AG09319 (cell line): Measurements from ENCODE around the gene TEX13C.

Experiments used
- DNase-seq: peaks from one replicate; pipeline ENCODE4 v3.0.0-alpha.2; 2010; ENCODE audit warnings: low read depth; ENCODE audit errors: extremely low read depth
- TF ChIP-seq, protein P1 (sequence below): IDR thresholded peaks from 2 replicates; pipeline ENCODE4 v1.5.1; 2011; ENCODE audit warnings: low read depth, mild to moderate bottlenecking, inconsistent platforms, low read length, moderate library complexity

TEX13C gene

DNA sequence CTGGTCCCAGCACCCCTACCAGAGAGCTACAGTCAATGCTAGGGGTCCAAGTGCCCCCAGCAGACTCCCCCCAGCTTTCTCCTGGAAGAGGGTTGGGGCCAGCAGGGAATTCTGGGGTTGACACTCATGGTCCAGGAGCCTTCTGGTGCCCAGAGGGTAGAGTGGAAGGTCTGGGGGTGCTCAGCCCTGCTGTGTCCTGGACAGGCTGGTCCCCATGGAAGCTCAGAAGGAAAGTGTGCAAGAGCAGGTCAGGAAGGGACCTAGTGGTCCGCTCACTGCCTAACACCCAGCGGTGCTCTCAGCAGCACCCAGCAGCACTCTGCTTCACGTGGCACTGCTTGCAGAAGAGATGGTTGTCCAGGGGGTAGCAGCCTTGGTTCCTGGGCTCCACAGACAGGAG lies 6.9 kb downstream of the TEX13C start:
- DNase-seq, result no peak
- TF ChIP-seq, protein P1, sequence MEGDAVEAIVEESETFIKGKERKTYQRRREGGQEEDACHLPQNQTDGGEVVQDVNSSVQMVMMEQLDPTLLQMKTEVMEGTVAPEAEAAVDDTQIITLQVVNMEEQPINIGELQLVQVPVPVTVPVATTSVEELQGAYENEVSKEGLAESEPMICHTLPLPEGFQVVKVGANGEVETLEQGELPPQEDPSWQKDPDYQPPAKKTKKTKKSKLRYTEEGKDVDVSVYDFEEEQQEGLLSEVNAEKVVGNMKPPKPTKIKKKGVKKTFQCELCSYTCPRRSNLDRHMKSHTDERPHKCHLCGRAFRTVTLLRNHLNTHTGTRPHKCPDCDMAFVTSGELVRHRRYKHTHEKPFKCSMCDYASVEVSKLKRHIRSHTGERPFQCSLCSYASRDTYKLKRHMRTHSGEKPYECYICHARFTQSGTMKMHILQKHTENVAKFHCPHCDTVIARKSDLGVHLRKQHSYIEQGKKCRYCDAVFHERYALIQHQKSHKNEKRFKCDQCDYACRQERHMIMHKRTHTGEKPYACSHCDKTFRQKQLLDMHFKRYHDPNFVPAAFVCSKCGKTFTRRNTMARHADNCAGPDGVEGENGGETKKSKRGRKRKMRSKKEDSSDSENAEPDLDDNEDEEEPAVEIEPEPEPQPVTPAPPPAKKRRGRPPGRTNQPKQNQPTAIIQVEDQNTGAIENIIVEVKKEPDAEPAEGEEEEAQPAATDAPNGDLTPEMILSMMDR, result no peak

DNA sequence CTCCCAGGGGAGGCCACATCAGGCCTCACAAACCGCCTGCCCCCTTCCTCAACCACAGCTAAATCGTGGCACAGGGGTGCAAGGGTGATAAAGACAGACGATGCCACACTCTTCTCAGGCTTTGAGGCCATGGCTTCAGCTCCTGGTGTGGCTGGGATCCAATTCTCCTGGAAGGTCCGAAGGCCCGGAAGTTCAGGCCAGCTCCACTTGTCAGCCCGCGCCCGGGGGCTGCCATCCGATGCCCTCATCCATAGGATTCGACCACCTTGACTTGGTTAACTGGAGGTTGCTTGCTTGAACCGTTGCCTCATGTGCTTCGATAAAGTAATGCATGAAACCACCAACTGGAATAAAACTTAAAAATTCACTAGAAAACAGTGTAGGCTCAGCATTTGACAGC lies 8.2 kb downstream of the TEX13C start:
- TF ChIP-seq, protein P1, result no peak
- no peak for DNase-seq

DNA sequence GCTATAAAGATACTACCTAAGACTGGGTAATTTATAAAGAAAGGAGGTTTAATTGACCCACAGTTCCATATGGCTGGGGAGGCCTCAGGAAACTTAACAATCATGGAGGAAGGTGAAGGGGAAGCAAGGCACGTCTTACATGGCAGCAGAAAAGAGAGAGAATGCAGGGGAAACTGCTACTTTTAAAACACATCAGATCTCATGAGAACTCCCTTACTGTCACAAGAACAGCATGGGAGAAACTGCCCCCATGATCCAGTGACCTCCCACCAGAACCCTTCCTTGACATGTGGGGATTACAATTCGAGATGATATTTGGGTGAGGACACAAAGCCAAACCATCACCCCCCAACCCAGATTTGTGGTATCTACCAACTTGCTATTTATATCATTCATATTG lies 13.9 kb downstream of the TEX13C start:
- no peak for DNase-seq
- TF ChIP-seq, protein P1, result no peak

DNA sequence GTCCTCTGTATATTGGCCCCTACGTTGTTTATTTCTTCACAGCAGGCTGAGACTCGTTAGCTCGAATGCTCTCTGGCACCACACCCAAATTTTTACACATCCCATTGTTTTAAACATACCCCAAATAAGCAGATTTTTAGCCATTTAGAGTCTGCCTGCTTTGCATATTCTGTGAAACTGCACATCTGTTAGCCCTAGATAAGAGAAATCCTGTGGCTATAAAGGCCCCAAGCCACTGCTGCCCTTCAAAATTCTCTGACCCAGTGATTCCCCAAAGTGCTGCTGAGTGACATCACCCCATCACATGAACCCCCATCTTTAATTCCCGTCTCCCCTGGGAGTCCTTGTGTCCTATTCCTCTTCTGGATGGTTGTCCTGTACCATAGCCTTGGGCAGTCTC lies 20.8 kb downstream of the TEX13C start:
- TF ChIP-seq, protein P1, result no peak
- no peak for DNase-seq

DNA sequence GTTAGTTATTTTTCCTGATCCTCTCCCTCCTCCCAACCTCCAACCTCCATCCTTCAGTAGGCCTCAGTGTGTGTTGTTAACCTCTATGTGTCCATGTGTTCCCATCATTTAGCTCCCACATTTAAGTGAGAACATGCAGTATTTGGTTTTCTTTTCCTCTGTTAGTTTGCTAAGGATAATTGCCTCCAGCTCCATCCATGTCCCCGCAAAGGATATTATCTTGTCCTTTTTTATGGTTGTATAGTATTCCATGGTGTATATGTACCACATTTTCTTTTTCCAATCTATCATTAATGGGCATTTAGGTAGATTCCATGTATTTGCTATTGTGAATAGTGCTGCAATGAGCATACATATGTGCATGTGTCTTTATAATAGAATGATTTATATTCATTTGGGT lies 54.5 kb downstream of the TEX13C start:
- DNase-seq, result no peak
- TF ChIP-seq, protein P1, result no peak
